Stomach (tissue), 4 donors: Measurements from ENCODE around the gene GLG1.

Source experiments
- CTCF ChIP-seq, 7 experiments: fragments of 450-650 bp in 4 of 7; fragments of 200-600 bp in 3 of 7; sonication (generic) in 3 of 7; IDR thresholded peaks; one replicate each; pipeline ENCODE4 v1.5.1; 2016 to 2019; ENCODE audit warnings: antibody characterized with exemption in 7 of 7, control low read depth in 2 of 7, mild to moderate bottlenecking in 1 of 7
- EP300 ChIP-seq: sonication (generic); formaldehyde crosslinking; IDR thresholded peaks from one replicate; pipeline ENCODE4 v1.6.1; 2017; ENCODE audit warnings: antibody characterized with exemption
- POLR2A ChIP-seq, 4 donors: fragments of 450-650 bp; IDR thresholded peaks; one replicate each; pipeline ENCODE4 v1.6.1; 2016; ENCODE audit warnings: antibody characterized with exemption in 4 of 4, control low read depth in 2 of 4, mild to moderate bottlenecking in 1 of 4, moderate library complexity in 1 of 4

- no peak for TF ChIP-seq EP300
- no peak for TF ChIP-seq POLR2A (IDR thresholded peaks at IDR 0.05)
- no peak for TF ChIP-seq CTCF (IDR thresholded peaks at IDR 0.05)
These were observed 155.8 kb downstream of the GLG1 start for GRCh38 chr16:74450967-74451760.
